PFSK-1 (cell line): ENCODE measurements around the gene LAMB3.
A peak's percentile ranks its signal among the peaks of the same experiment; 100 is the strongest.

Experiments
- FOXP2 ChIP-seq: optimal IDR thresholded peaks from 2 replicates; pipeline ENCODE3; 2011; ENCODE audit warnings: borderline replicate concordance, control low read depth, inconsistent platforms; ENCODE audit not compliant: insufficient read depth; ENCODE audit errors: extremely low read length, extremely low read depth
- POLR2AphosphoS5 ChIP-seq: IDR thresholded peaks from 2 replicates; pipeline ENCODE4 v1.6.1; 2012; ENCODE audit warnings: low read depth, mild to moderate bottlenecking, control low read depth, low read length, moderate library complexity
- SIN3A ChIP-seq: IDR thresholded peaks from 2 replicates; pipeline ENCODE4 v1.6.1; 2012; ENCODE audit warnings: mild to moderate bottlenecking, low read length, moderate library complexity, borderline replicate concordance; ENCODE audit not compliant: insufficient read depth
- TAF1 ChIP-seq: IDR thresholded peaks from 2 replicates; pipeline ENCODE4 v1.6.1; 2012; ENCODE audit warnings: low read length, control low read depth, borderline replicate concordance; ENCODE audit not compliant: insufficient read depth
- TF ChIP-seq, protein P1 (sequence below), 2 experiments: IDR thresholded peaks; 2 replicates each; pipeline versions ENCODE4 v1.6.1 to v1.8.0; 2011 to 2012; ENCODE audit warnings: low read depth in 2 of 2, low read length in 2 of 2, control low read depth in 1 of 2, inconsistent platforms in 1 of 2, mild to moderate bottlenecking in 1 of 2, moderate library complexity in 1 of 2; ENCODE audit not compliant: insufficient read depth in 1 of 2

Gene LAMB3

DNA sequence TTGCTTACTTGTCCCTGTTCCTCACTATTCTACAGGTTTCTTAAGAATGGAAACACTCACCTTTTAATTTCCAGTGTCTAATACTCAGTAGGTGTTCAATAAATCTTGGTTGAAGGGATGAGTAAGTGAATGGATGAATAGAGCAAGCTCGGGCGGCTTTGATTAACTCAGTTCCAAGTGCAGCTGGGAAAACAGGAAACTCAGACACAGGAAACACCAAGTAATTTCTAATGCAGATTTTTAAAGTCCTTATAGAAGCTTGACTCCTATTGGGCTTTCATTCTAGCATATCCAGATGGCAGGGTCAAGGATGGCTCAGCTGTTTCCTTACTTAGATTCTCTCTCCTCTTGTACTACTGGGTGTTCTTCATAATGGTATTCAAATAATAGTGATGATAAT, 54.7 kb downstream of the LAMB3 start:
- TF ChIP-seq, protein P1, sequence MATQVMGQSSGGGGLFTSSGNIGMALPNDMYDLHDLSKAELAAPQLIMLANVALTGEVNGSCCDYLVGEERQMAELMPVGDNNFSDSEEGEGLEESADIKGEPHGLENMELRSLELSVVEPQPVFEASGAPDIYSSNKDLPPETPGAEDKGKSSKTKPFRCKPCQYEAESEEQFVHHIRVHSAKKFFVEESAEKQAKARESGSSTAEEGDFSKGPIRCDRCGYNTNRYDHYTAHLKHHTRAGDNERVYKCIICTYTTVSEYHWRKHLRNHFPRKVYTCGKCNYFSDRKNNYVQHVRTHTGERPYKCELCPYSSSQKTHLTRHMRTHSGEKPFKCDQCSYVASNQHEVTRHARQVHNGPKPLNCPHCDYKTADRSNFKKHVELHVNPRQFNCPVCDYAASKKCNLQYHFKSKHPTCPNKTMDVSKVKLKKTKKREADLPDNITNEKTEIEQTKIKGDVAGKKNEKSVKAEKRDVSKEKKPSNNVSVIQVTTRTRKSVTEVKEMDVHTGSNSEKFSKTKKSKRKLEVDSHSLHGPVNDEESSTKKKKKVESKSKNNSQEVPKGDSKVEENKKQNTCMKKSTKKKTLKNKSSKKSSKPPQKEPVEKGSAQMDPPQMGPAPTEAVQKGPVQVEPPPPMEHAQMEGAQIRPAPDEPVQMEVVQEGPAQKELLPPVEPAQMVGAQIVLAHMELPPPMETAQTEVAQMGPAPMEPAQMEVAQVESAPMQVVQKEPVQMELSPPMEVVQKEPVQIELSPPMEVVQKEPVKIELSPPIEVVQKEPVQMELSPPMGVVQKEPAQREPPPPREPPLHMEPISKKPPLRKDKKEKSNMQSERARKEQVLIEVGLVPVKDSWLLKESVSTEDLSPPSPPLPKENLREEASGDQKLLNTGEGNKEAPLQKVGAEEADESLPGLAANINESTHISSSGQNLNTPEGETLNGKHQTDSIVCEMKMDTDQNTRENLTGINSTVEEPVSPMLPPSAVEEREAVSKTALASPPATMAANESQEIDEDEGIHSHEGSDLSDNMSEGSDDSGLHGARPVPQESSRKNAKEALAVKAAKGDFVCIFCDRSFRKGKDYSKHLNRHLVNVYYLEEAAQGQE (IDR thresholded peaks at IDR 0.05; ENCODE audit: insufficient read depth in 1 of 2, low read depth in 2 of 2, low read length in 2 of 2) = no peak
- TF ChIP-seq SIN3A (peak; percentile 74; the same call in 1 of the 2 replicates), TAF1 (no peak), FOXP2 (no peak), POLR2AphosphoS5 (no peak)

DNA sequence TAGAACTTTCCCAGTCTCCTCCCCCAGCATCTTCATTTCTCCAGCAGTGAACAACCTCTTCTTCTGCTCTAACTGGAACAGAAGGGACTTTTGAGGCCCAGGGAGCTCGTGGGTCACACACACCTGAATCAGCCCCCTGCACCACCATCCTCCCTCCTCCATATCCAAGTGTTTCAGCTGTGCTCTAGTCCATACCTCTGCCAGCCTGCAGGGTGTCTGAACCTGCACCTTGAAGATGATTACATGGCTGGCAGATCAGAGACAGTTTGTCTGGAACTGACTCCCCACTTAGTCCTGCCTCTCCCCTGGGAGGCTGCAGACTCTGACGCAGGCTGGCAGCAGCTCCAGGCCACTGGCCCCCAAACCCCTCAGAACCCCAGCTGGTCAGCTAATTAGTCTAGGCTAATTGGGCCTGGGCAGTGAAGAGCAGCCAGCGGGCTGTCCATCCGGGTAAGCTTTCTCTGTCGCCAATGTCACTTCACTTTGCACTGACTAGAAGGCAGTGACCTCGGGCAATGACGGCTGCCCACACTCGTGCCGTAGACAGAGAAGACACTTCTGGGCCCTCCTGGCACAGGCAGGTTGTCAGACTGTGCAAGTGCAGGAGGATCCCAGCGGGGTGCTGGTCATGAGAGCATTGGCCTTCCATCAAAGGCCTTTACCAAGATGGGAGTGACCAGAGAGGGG, 56.5 kb downstream of the LAMB3 start:
- TF ChIP-seq FOXP2 (no peak), TAF1 (no peak), SIN3A (no peak), POLR2AphosphoS5 (no peak)
- TF ChIP-seq, protein P1 (IDR thresholded peaks at IDR 0.05; ENCODE audit: insufficient read depth in 1 of 2, low read depth in 2 of 2, low read length in 2 of 2) = no peak

DNA sequence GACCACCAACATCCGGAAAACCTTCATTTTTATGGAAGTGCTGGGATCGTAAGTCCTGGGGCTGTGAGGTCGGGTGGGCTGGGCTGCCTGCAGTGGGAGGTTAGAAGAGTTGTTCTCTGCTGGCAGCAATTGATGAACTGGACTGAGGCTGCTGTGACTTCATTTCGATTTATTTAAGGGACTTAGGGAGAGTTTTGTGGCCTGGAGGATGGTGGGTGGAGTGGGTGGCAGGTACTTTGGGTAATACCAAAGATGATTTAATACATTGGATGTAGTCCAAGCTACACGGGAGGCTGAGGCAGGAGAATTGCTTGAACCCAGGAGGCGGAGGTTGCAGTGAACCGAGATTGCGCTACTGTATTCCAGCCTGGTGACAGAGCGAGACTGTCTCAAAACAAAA, 57.2 kb downstream of the LAMB3 start:
- no peak for TF ChIP-seq FOXP2
- TF ChIP-seq, protein P1 (IDR thresholded peaks at IDR 0.05; ENCODE audit: insufficient read depth in 1 of 2, low read depth in 2 of 2, low read length in 2 of 2) = no peak
- no peak for TF ChIP-seq POLR2AphosphoS5
- TF ChIP-seq TAF1 = no peak
- TF ChIP-seq SIN3A = no peak

DNA sequence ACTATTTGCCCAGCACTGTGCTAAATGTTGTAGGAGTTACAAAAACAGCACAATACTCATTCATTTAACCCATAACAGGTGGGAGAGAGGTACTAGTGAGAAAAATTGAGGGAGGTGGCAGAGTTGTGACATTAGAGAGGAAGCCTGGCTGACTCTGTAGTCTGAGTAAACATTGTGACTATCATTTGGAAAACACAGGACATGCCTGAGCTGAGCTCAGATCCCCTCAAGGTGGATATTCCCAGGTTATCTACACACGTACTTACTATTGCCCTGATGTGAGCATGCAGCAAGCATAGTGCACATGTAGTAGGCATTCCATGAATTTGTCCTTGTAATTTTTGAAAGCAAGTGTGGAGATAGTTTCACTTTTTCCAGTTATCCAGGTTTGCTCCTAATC, 57.8 kb downstream of the LAMB3 start:
- TF ChIP-seq POLR2AphosphoS5 (no peak), FOXP2 (no peak), TAF1 (no peak), SIN3A (no peak)
- TF ChIP-seq, protein P1 (IDR thresholded peaks at IDR 0.05; ENCODE audit: insufficient read depth in 1 of 2, low read depth in 2 of 2, low read length in 2 of 2) = no peak

DNA sequence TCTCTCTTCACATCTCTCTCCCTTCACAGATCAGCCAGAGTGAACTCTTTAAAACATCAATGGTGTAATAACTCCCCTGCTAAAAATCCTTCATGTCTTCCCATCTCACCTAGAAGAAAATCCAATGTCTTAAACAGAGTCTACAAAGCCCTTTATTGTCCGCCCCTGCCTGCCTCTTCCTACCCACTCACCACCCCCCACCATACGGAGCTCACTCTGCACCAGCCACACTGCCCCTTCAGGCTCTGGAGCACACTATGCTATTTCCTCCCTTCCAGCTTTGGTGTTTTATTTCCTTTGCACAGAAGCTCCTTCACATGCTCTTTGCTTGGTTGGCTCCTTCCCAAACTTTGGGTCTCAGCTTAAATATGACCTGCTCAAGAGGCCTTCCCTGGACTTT, 58.5 kb downstream of the LAMB3 start:
- TF ChIP-seq FOXP2 (no peak), SIN3A (no peak), TAF1 (no peak), POLR2AphosphoS5 (no peak)
- TF ChIP-seq, protein P1 (IDR thresholded peaks at IDR 0.05; ENCODE audit: insufficient read depth in 1 of 2, low read depth in 2 of 2, low read length in 2 of 2) = no peak
